DMS114 treated with DMSO at 0.1 percent for 48 hours (cell line): Measurements from ENCODE around the gene VPS13D.

Source experiments
- DNase-seq: peaks from one replicate; lab custom pipeline; 2025; ENCODE audit not compliant: unreplicated experiment; lab: John Stamatoyannopoulos, UW

The VPS13D gene

DNA sequence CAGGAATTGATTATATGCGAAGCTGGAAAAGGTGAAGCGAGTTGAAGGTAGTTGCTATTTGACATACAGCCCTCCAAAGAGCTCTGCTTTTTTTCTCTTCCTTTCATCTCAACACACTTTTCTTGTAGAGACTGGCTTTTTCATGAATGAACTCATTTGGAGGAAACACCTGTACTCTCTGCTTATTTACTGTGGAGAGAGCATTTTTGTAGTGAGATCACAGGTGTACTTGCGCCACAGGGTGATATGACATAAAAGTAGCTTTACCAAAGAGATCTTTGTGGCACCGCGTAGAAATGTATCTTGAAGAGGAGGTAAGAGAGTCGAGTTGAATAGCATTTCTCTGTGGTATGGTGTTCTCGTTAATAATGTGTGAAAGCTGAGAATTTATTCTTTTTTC lies 187.6 kb downstream of the VPS13D start:
- no peak for DNase-seq

DNA sequence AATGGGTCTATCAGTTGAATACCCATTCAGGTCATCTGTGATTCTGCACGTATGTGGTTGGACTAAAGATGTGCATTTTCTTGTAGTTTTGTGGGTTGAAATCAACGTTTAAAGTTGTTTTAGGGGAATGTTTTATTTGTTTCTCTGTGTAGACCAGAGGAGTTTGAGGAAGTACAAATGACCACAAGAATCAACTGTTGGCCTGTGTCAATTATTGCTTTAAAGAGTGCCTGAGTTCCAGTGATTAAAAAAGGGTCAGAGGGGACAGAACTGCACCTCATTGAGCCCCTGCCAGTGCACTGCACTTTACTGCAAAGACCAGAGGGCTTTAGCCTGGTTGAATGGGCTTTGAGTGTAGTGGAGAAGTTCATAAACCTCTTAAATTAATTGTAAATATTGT lies 190.3 kb downstream of the VPS13D start:
- DNase-seq: no peak

DNA sequence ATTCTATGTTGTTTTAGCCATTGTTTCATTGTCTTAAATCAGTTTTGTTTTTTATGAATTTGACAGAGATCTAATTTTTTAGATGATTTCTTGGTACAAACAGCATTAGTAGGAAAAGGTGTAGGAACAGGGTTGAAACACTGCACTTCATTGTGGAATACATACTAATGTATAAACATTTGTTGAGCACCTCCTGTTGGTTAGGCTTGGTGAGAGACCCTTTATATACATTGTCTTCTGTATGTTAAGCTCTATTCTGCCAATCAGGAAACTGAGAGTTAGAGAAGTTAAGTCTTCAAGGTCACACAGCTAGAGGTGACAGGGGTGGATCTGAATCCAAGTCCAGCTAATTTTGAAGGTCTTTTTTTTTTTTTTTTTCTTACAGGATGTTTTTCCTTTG lies 192.7 kb downstream of the VPS13D start:
- no peak for DNase-seq

GRCh38 chr1:12424087-12424529 lies 194.3 kb downstream of the VPS13D start:
- DNase-seq: no peak

DNA sequence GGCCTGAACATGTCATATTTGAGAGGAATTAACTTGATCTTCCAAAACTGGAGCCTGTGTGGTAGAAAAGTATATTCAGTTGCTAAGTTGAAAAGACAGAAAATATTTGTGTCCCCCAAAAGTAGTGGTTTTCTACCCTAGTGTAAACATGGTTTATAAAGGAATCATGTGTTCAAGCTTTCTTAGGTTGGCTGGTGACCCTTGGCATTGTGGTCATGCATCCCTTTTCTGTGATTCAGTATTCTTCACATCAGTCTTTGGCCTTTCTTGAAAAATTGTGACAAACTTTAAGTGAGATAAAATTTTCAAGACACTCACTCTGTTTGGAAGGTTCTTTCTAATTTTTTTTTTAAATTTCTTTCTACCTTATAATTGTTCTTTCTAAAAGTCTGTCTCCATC lies 195.0 kb downstream of the VPS13D start:
- DNase-seq: no peak

- no peak for DNase-seq
Measured at GRCh38 chr1:12426030-12426429, 196.2 kb downstream of the VPS13D start.

DNA sequence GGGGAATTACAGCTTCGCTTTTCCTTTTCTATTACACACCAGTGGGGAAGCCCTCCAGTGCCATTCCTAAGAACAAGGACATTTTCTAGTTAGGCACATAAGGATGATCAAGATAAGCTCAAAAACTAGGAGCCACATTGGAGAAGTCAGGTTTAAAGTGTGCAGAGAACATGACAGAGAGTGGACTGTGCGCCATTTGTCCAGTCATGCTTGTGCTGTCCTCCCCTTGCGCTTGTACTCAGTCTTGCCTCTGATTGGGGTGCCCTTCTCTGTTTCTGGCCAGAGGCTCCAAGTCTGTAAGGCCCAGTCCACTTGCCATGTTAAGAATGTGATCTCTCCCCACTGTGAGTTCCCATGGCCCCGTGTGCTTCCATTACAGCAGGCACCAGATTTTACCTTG lies 198.5 kb downstream of the VPS13D start:
- DNase-seq: no peak

GRCh38 chr1:12430525-12430924 lies 200.7 kb downstream of the VPS13D start:
- no peak for DNase-seq

- no peak for DNase-seq
Measured at GRCh38 chr1:12432897-12433296, 203.1 kb downstream of the VPS13D start.

DNA sequence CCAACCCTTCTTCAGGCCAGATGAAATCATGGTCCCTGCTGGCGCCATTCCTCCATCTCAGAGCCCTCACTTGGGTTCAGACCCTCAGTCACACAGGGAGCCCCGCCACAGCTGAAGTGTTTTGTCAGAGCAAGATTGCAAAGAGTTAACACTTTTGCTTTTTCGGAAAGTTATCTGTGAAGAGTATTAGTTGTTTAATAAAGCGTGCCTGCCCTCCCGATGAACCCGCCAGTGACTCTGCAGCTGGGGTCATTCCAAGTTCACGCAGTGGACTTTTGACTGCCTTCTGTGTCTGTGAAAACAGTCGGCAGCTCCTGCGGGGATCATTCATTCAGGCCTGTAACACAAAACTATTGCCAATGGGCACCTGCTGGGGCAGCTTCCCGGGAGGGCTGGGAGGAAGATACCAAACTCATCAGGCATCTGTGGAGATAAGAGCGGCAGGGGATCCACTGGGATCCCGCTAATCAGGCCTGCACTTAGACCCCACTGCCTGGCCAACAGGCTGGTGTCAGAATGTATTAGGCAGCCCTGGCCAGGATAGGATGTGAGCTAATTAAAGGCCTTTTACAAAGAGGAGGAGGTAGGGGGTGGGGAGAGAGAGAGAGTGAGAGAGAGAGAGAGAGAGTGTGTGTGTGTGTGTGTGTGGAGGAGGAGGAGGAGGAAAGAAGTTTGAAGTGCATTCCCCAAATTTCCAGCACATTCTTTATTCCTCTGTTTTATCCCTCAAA lies 203.7 kb downstream of the VPS13D start:
- no peak for DNase-seq

DNA sequence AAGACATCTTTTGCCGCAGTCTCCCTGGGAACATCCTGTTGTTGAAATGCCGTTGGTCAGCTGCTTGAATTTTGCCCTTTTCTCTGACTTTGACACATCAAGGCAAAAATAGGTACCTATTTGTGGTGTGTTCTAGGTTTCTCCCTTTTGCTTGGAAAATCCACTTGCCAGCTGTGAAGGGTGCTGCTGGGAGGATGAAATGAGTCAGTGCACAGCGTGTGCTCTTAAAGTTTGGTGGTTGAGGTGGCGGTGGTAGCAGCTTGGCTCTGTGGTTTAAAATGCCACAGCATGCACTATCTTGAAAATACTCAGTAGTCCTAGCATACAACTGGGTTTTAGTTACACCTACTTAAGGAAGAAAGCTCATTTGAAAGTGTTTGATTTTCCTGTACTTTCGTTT lies 204.3 kb downstream of the VPS13D start:
- no peak for DNase-seq

- DNase-seq: no peak
Measured at GRCh38 chr1:12434686-12435085, 204.9 kb downstream of the VPS13D start.

GRCh38 chr1:12435639-12436344 lies 206.0 kb downstream of the VPS13D start:
- DNase-seq: no peak

DNA sequence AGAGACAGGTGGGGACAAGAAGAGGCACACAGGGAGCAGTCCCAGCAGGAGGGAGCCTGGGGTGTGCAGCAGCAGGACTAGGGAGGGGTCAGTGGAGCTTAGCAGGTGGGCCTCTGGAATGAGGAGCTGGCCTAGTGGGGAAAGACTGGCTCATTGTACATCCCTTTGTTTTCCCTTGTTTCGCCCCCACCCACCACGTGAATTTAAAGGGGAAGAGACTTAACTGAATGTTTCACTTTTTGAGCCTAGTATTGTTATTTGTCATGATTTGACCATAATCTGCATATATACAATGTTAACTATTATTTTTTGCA lies 206.5 kb downstream of the VPS13D start:
- no peak for DNase-seq

DNA sequence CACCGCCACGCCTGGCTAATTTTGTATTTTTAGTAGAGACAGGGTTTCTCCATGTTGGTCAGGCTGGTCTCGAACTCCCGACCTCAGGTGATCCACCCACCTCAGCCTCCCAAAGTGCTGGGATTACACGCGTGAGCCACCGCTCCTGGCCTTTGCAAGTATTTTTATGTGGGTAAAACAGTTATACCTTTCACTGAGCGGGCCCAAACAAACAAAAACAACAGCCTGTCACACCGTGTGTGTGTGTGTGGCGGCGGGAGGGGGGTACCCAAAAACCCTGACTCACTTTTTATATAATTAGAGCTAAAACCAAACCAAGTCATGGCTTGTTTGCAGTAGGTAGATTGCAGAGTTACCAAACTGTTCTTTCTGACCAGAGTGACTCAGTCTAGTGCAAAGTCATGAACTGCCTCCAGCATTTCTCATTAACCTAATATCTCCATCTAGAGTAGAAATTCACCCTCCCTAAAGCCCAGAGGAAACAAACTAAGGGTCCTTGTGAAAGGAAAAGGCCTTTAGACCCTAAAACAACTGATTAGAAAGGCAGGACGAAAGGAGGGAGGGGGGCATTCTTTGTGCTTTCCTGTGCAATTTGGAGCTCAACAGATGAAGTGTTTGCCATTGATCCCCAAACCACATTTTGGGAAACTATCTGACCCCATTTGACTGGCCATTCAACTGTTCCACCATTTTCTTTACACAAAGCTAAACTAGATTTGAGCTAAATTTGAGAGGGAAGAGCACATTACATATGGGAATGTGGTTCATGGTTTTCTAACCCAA lies 207.2 kb downstream of the VPS13D start:
- no peak for DNase-seq

DNA sequence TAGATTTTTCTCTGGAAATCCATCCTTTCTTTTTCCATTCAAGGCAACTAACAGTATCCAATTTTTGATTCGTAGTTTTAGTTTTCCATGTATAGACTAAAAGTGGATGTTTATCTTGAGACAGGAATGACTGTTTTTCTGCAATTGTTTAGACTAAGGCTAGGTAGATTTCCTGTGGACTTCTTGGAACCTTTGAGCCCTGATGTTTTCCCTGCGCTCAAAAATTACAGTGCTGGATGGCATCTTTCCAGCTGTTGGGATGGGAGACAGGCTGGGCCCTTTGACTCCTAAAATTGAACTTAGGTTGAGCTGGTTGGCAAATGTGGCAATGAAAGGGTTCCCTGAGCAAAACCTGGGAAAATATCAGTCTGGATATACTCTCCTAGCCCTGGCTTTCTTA lies 207.8 kb downstream of the VPS13D start:
- no peak for DNase-seq

- no peak for DNase-seq
Measured at GRCh38 chr1:12438349-12438924, 208.6 kb downstream of the VPS13D start.

GRCh38 chr1:12439073-12439472 lies 209.2 kb downstream of the VPS13D start:
- DNase-seq: no peak

GRCh38 chr1:12441414-12442105 lies 211.7 kb downstream of the VPS13D start:
- DNase-seq: no peak

DNA sequence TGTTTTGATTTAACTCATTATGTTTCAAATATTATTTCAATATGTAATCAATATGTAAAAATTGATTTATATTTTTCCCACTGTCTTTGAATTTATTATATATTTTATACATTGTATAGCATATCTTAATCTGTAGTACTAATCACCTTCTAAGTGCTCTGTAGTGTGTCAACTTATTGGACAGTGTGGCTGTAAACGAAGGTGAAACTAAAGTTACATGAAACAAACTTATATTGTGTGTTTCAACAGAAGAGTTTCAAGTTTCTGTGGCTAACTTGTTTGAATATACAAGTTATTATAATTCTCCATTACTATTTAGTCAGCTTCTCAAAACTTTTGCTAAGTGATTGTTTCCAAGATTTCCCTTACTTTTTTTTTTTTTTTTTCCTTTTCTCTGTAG lies 212.4 kb downstream of the VPS13D start:
- no peak for DNase-seq

GRCh38 chr1:12443151-12443550 lies 213.3 kb downstream of the VPS13D start:
- no peak for DNase-seq
